GM23248 (cell line): ENCODE measurements around the gene MGAM2.

Experiments
- EZH2 ChIP-seq: fragments of 200-600 bp; sonication (generic); IDR thresholded peaks from 2 replicates; pipeline ENCODE4 v1.6.1; 2018; ENCODE audit warnings: antibody characterized with exemption, mild to moderate bottlenecking; ENCODE audit not compliant: insufficient read depth, poor library complexity, severe bottlenecking
- EZH2phosphoT487 ChIP-seq: fragments of 200-600 bp; sonication (generic); IDR thresholded peaks from 2 replicates; pipeline ENCODE4 v1.6.1; 2018; ENCODE audit warnings: antibody characterized with exemption, moderate library complexity, mild to moderate bottlenecking, low read depth; ENCODE audit not compliant: insufficient read depth

DNA sequence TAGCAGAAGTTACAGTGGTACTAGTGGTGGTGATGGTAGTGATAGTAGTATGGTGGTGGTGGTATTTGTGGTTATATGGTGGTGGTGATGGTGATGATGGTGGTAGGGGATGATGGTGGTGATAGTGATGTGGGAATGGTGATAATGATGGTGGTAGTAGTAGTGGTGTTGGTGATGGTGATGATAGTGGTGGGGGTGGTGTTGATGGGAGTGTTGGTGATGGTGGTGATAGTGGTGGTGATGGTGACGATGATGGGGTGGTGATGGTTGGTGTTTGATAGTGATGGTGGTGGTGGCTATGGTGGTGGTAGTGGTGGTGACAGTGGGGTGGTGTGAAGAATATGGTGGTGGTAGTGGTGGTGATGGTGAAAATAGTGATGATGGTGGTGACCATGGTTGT, 27.9 kb upstream of the MGAM2 start:
- TF ChIP-seq EZH2: no peak
- TF ChIP-seq EZH2phosphoT487: no peak
